ENCODE measurements around the gene MRPS18A. TPM values are rescaled to one million over a fixed set of nuclear protein-coding genes. Genes with fewer than 3 reads are reported as not detected.
A peak's percentile ranks its signal among the peaks of the same experiment; 100 is the strongest.

Gene MRPS18A
- total and polyA plus RNA-seq, 2 experiments from 2014 or later: 58.6 to 62.7 TPM

DNA sequence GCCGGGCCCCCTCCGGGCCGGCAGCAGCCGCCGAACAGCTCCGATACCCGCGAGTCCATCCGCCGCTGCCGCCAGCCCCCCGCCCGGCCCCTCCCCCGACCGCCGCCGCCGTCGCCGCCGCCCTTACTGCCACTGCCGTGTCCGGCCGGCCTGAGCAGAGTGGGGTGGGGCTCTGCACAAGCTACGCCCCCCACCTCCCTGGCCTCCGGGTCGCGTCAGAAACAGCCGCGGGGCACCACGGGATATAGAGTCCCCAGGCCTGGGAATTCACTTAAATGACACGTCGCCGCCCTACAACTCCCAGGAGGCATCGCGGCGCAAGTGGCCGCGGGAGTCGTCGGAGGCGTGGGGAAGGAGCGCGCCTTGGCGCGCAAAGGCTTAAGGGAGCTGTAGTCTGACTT is 58.5 kb downstream of the MRPS18A start, which contains the start of gene GTPBP2 (continued):
- TF ChIP-seq, protein P1, sequence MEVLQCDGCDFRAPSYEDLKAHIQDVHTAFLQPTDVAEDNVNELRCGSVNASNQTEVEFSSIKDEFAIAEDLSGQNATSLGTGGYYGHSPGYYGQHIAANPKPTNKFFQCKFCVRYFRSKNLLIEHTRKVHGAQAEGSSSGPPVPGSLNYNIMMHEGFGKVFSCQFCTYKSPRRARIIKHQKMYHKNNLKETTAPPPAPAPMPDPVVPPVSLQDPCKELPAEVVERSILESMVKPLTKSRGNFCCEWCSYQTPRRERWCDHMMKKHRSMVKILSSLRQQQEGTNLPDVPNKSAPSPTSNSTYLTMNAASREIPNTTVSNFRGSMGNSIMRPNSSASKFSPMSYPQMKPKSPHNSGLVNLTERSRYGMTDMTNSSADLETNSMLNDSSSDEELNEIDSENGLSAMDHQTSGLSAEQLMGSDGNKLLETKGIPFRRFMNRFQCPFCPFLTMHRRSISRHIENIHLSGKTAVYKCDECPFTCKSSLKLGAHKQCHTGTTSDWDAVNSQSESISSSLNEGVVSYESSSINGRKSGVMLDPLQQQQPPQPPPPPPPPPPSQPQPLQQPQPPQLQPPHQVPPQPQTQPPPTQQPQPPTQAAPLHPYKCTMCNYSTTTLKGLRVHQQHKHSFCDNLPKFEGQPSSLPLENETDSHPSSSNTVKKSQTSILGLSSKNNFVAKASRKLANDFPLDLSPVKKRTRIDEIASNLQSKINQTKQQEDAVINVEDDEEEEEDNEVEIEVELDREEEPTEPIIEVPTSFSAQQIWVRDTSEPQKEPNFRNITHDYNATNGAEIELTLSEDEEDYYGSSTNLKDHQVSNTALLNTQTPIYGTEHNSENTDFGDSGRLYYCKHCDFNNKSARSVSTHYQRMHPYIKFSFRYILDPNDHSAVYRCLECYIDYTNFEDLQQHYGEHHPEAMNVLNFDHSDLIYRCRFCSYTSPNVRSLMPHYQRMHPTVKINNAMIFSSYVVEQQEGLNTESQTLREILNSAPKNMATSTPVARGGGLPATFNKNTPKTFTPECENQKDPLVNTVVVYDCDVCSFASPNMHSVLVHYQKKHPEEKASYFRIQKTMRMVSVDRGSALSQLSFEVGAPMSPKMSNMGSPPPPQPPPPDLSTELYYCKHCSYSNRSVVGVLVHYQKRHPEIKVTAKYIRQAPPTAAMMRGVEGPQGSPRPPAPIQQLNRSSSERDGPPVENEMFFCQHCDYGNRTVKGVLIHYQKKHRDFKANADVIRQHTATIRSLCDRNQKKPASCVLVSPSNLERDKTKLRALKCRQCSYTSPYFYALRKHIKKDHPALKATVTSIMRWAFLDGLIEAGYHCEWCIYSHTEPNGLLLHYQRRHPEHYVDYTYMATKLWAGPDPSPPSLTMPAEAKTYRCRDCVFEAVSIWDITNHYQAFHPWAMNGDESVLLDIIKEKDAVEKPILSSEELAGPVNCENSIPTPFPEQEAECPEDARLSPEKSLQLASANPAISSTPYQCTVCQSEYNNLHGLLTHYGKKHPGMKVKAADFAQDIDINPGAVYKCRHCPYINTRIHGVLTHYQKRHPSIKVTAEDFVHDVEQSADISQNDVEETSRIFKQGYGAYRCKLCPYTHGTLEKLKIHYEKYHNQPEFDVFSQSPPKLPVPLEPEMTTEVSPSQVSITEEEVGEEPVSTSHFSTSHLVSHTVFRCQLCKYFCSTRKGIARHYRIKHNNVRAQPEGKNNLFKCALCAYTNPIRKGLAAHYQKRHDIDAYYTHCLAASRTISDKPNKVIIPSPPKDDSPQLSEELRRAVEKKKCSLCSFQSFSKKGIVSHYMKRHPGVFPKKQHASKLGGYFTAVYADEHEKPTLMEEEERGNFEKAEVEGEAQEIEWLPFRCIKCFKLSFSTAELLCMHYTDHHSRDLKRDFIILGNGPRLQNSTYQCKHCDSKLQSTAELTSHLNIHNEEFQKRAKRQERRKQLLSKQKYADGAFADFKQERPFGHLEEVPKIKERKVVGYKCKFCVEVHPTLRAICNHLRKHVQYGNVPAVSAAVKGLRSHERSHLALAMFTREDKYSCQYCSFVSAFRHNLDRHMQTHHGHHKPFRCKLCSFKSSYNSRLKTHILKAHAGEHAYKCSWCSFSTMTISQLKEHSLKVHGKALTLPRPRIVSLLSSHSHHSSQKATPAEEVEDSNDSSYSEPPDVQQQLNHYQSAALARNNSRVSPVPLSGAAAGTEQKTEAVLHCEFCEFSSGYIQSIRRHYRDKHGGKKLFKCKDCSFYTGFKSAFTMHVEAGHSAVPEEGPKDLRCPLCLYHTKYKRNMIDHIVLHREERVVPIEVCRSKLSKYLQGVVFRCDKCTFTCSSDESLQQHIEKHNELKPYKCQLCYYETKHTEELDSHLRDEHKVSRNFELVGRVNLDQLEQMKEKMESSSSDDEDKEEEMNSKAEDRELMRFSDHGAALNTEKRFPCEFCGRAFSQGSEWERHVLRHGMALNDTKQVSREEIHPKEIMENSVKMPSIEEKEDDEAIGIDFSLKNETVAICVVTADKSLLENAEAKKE (CRISPR knock-in tag; IDR thresholded peaks at IDR 0.05): no peak
- TF ChIP-seq POLR2AphosphoS5 (IDR thresholded peaks at IDR 0.05; ENCODE audit: low read depth) (peak; percentile 13; the same call in 1 of the 2 replicates), EZH2 (IDR thresholded peaks at IDR 0.05; ENCODE audit: low read depth, unreplicated experiment) (no peak), NANOG (IDR thresholded peaks at IDR 0.05; ENCODE audit: borderline replicate concordance) (no peak), ZNF114 (CRISPR knock-in tag; IDR thresholded peaks at IDR 0.05) (no peak), ZNF331 (CRISPR knock-in tag; IDR thresholded peaks at IDR 0.05; ENCODE audit: low read depth) (no peak)
- TF ChIP-seq, protein P2, sequence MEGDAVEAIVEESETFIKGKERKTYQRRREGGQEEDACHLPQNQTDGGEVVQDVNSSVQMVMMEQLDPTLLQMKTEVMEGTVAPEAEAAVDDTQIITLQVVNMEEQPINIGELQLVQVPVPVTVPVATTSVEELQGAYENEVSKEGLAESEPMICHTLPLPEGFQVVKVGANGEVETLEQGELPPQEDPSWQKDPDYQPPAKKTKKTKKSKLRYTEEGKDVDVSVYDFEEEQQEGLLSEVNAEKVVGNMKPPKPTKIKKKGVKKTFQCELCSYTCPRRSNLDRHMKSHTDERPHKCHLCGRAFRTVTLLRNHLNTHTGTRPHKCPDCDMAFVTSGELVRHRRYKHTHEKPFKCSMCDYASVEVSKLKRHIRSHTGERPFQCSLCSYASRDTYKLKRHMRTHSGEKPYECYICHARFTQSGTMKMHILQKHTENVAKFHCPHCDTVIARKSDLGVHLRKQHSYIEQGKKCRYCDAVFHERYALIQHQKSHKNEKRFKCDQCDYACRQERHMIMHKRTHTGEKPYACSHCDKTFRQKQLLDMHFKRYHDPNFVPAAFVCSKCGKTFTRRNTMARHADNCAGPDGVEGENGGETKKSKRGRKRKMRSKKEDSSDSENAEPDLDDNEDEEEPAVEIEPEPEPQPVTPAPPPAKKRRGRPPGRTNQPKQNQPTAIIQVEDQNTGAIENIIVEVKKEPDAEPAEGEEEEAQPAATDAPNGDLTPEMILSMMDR (conservative IDR thresholded peaks at IDR 0.05; ENCODE audit: low read depth in 2 of 2): no peak
- TF ChIP-seq, protein P3, sequence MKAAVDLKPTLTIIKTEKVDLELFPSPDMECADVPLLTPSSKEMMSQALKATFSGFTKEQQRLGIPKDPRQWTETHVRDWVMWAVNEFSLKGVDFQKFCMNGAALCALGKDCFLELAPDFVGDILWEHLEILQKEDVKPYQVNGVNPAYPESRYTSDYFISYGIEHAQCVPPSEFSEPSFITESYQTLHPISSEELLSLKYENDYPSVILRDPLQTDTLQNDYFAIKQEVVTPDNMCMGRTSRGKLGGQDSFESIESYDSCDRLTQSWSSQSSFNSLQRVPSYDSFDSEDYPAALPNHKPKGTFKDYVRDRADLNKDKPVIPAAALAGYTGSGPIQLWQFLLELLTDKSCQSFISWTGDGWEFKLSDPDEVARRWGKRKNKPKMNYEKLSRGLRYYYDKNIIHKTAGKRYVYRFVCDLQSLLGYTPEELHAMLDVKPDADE (IDR thresholded peaks at IDR 0.05): peak; percentile 97

All from GM23338 (cell line).